ENCODE measurements around the gene MS4A18. TPM values are rescaled to one million over a fixed set of nuclear protein-coding genes. Genes with fewer than 3 reads are reported as not detected.

Gene MS4A18
- total RNA-seq, 1 donor from 2014 or later: 0.75 TPM

DNA sequence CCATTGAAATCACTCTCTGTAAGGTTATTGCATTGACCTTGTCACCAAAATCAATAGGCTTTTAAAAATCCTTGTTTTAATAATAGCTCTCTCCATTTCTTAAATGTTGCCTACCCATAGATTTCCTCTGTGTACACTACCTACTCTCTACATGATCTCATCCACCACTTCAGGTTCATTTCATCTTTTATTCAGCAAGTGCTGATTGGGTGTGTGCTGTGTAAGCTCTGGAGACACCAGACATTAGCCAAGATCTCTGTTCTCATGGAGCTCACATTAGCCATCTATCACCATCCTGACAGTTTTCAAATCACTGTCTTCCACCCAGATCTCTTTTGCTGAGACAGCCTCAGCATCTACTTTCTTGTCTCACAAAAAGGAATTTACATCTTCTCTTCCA is 56.3 kb downstream of the MS4A18 start:
- Mint-ChIP-seq H3K27me3 (peaks cover 5% of the 10 kb centered on the region), H3K9me3 (no peaks in the 10 kb centered on the region), H3K4me1 (ENCODE audit: unreplicated experiment) (peaks cover 7% of the 10 kb centered on the region), H3K36me3 (no peaks in the 10 kb centered on the region), H3K27ac (no peak overlapping the region), H3K4me3 (no peak overlapping the region)
- no peak for TF ChIP-seq CTCF (conservative IDR thresholded peaks at IDR 0.05)
- no peak for DNase-seq (ENCODE audit: extremely low spot score, unreplicated experiment)

DNA sequence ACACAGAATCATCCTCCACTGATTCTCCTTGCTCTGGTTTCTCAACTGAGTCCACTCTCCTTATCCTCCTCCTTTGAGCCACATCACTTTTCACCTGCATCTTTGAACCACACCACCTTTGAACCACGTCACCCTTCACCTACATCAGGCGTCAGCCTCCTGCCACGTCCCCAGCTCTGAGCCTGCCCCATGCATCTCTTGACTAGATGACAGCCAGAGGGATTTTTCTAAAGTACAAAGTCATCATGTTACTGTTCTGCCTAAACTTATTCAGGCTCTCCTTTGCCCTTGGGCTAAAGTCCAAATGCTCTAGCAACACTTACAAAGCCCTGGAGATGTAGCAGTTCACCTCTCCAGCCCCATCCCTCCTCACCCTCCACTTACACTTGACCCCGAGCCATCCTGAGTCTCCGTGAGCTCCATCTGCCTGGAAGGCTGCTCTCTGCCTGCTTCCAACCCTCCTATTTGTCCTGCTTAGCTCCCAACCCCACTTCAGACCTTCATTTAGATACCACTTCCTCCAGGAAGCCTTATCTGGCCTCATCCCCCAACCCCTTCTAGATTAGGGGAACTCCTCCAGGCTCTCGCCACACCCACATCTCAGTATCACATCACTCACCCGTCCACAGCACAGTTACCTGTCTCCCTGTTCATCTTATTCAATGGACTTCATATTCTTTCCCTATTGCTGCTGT is 56.9 kb downstream of the MS4A18 start:
- H3K4me3 Mint-ChIP-seq: no peak overlapping the region
- no peaks in the 10 kb centered on the region for H3K9me3 Mint-ChIP-seq
- H3K4me1 Mint-ChIP-seq (ENCODE audit: unreplicated experiment): peaks cover 12% of the 10 kb centered on the region
- no peak overlapping the region for H3K27ac Mint-ChIP-seq
- no peaks in the 10 kb centered on the region for H3K36me3 Mint-ChIP-seq
- peaks cover 5% of the 10 kb centered on the region for H3K27me3 Mint-ChIP-seq
- TF ChIP-seq CTCF (conservative IDR thresholded peaks at IDR 0.05): no peak
- DNase-seq (ENCODE audit: extremely low spot score, unreplicated experiment): no peak

DNA sequence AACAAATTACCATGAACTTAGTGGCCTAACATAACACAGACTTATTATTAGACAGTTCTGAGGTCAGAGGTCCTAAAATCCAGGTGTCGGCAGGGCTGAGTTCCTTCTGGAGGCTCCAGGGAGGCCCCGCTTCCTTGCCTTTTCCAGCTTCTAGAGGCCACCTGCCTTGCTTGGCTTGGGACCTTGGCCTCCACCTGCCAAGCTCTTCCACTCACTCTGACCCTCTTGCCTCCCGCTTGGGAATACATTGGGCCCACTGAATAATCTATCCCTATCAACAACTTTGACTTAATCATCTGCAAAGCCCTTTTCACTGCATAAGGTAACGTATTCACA is 57.4 kb downstream of the MS4A18 start:
- DNase-seq (ENCODE audit: extremely low spot score, unreplicated experiment): no peak
- no peak for TF ChIP-seq CTCF (conservative IDR thresholded peaks at IDR 0.05)
- Mint-ChIP-seq H3K36me3 (no peaks in the 10 kb centered on the region), H3K4me1 (ENCODE audit: unreplicated experiment) (peaks cover 12% of the 10 kb centered on the region), H3K27me3 (peaks cover 5% of the 10 kb centered on the region), H3K9me3 (no peaks in the 10 kb centered on the region), H3K4me3 (no peak overlapping the region), H3K27ac (no peak overlapping the region)

DNA sequence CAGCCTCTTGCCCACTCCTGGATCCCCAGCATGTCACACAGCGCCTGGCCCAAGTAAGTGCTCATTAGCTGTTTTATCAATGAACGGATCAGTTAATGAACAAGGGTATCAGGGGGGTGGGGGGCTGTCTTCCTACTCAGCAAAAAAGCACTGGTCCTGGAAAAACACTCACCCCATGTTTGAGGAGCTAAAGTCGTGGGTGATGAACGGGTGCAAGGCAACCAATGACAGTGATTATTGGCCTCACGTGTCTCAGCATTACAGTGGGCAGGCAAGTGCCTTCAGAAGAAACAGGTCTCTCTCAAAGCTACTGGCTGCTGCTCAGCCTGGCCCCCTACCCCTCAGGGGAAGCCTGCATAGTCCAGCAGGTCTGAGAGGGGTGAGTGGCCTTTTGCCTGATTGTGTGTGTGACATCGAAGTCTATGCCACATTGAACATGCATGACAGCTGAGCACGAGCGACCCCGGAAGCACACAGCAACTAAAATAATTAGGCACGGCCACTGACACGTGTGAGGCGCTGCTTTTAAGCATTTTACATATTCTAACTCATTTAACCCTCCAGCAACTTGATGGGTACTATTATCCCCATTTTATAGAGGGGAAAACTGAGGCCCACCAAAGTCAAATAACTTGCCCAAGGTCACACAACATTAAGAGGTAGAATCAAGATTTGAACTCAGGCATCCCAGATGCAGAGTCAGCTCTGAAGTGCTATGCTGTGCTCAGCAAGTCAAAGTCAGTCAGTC is 58.0 kb downstream of the MS4A18 start:
- Mint-ChIP-seq H3K27ac (no peak overlapping the region), H3K36me3 (no peaks in the 10 kb centered on the region), H3K4me1 (ENCODE audit: unreplicated experiment) (peaks cover 16% of the 10 kb centered on the region), H3K4me3 (no peak overlapping the region), H3K27me3 (peaks cover 5% of the 10 kb centered on the region), H3K9me3 (no peaks in the 10 kb centered on the region)
- no peak for TF ChIP-seq CTCF (conservative IDR thresholded peaks at IDR 0.05)
- DNase-seq (ENCODE audit: extremely low spot score, unreplicated experiment): no peak

DNA sequence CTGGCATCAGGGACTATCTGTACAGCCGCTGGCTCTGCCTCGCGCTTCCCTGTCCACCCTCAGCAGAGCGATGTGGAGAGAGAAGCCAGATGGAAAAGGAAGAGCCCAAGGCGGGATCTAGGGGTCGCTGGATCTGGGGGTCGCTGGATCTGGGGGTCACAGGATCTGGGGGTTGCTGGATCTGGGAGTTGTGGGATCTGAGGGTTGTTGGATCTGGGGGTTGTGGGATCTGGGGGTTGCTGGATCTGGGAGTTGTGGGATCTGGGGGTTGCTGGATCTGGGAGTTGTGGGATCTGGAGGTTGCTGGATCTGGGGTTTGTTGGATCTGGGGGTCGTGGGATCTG is 58.6 kb downstream of the MS4A18 start:
- no peak for DNase-seq (ENCODE audit: extremely low spot score, unreplicated experiment)
- TF ChIP-seq CTCF (conservative IDR thresholded peaks at IDR 0.05): no peak
- peaks cover 5% of the 10 kb centered on the region for H3K27me3 Mint-ChIP-seq
- no peak overlapping the region for H3K27ac Mint-ChIP-seq
- peaks cover 16% of the 10 kb centered on the region for H3K4me1 Mint-ChIP-seq (ENCODE audit: unreplicated experiment)
- no peaks in the 10 kb centered on the region for H3K36me3 Mint-ChIP-seq
- no peak overlapping the region for H3K4me3 Mint-ChIP-seq
- no peaks in the 10 kb centered on the region for H3K9me3 Mint-ChIP-seq
